Endothelial cell of umbilical vein (primary cell): ENCODE results near the gene PKNOX2.

Experiments
- POLR2A ChIP-seq: IDR thresholded peaks from 2 replicates; pipeline ENCODE4 v1.6.1; 2012; ENCODE audit warnings: low read depth, mild to moderate bottlenecking, control low read depth, low read length
- TF ChIP-seq, protein P1 (sequence below), 2 donors: IDR thresholded peaks; 1 replicate in 1 of 2; 2 replicates in 1 of 2; pipeline ENCODE4 v1.5.1; 2011; ENCODE audit warnings: low read length in 2 of 2, mild to moderate bottlenecking in 2 of 2, moderate library complexity in 2 of 2, control low read depth in 1 of 2, inconsistent platforms in 1 of 2, low read depth in 1 of 2; ENCODE audit not compliant: insufficient read depth in 1 of 2; ENCODE audit errors: extremely low read depth in 1 of 2

DNA sequence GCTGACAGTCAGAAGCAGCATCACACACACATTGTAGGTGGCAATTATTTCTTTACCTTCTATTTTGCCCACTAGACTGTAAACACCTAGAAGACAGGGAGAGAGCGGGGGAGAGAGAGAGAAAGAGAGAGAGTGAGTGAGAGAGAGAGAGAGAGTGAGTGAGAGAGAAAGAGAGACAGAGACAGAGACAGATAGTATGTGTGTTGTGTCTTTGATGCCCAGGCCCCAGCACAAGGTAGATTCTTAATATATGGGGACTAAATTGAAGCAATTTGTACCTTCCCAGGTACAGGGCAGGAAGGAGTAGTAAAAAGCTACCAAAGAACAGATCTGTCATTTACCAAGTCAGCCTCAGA, 163.7 kb downstream of the PKNOX2 start:
- TF ChIP-seq POLR2A, result no peak
- TF ChIP-seq, protein P1, sequence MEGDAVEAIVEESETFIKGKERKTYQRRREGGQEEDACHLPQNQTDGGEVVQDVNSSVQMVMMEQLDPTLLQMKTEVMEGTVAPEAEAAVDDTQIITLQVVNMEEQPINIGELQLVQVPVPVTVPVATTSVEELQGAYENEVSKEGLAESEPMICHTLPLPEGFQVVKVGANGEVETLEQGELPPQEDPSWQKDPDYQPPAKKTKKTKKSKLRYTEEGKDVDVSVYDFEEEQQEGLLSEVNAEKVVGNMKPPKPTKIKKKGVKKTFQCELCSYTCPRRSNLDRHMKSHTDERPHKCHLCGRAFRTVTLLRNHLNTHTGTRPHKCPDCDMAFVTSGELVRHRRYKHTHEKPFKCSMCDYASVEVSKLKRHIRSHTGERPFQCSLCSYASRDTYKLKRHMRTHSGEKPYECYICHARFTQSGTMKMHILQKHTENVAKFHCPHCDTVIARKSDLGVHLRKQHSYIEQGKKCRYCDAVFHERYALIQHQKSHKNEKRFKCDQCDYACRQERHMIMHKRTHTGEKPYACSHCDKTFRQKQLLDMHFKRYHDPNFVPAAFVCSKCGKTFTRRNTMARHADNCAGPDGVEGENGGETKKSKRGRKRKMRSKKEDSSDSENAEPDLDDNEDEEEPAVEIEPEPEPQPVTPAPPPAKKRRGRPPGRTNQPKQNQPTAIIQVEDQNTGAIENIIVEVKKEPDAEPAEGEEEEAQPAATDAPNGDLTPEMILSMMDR (IDR thresholded peaks at IDR 0.05; ENCODE audit: extremely low read depth in 1 of 2, insufficient read depth in 1 of 2, low read depth in 1 of 2, low read length in 2 of 2), result no peak
